ENCODE data around the gene ZNG1F.
"Not testable (repeated sequence)": the region's sequence is repeated elsewhere in the genome, so short reads cannot be mapped to it uniquely, and the experiment has no call there.

DNA sequence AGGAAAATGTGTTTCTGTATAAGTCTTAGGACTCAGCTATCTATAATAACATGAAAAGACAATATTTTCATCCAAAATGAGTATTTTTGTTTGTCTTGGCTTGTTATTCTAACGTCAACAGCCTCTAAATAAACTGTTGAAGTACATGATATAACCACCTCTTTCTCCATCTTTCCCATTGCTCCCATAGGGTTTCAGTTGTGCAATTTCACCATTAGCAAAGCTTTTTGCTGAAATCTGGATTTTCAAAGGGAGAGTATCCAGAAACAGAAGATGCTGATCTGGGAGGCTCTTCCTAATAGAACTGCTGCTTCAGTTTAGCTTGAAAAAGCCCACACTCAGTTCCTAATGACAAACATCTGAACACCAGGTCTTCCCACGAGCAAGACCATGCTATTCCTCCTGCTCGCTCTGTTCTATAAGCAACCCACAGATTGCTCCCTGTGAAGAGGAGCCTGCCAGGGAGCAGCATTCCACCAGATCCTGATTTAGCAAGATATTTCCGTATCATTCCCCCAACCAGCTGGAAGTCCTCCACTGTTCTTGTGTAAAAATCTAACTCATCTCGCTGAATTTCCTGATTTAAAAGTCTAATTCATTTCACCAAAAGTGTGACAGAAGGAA, 101.8 kb downstream of the ZNG1F start:
- TF ChIP-seq POLR2AphosphoS5 (IDR thresholded peaks at IDR 0.05; ENCODE audit: insufficient read depth in 1 of 2, low read depth in 1 of 2); POLR2A (IDR thresholded peaks at IDR 0.05): not testable (repeated sequence)
- TF ChIP-seq, protein P1, sequence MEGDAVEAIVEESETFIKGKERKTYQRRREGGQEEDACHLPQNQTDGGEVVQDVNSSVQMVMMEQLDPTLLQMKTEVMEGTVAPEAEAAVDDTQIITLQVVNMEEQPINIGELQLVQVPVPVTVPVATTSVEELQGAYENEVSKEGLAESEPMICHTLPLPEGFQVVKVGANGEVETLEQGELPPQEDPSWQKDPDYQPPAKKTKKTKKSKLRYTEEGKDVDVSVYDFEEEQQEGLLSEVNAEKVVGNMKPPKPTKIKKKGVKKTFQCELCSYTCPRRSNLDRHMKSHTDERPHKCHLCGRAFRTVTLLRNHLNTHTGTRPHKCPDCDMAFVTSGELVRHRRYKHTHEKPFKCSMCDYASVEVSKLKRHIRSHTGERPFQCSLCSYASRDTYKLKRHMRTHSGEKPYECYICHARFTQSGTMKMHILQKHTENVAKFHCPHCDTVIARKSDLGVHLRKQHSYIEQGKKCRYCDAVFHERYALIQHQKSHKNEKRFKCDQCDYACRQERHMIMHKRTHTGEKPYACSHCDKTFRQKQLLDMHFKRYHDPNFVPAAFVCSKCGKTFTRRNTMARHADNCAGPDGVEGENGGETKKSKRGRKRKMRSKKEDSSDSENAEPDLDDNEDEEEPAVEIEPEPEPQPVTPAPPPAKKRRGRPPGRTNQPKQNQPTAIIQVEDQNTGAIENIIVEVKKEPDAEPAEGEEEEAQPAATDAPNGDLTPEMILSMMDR (IDR thresholded peaks at IDR 0.05) = not testable (repeated sequence)
